HG03097 (cell line): ENCODE results near the gene CELF2.
A peak's percentile ranks its signal among the peaks of the same experiment; 100 is the strongest.

ENCODE experiments used
- ATAC-seq: cut with Tn5 transposase; IDR thresholded peaks from one replicate; pipeline ENCODE4 v1.9.1; 2021; ENCODE audit not compliant: unreplicated experiment, low FRiP score

Gene CELF2

DNA sequence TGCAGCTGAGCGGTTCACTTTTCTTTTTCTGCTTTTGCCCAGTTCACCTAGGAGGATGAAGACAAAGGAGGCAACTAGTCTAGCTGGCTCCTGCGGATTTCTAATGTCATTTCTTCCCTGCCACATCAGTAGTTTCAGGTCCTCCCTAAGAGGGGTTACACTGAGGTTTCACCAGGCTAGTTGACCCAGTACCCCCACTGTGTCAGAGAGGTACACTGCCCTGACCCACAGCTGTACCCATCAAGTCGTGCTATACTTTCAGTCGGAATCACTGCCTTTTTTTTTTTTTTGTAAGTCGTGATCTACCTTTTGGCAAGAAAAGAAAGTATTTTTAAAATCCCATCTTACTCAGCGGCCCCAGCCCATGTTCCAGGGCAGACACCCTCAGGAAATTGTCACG lies 243.5 kb downstream of the CELF2 start:
- no peak for ATAC-seq

DNA sequence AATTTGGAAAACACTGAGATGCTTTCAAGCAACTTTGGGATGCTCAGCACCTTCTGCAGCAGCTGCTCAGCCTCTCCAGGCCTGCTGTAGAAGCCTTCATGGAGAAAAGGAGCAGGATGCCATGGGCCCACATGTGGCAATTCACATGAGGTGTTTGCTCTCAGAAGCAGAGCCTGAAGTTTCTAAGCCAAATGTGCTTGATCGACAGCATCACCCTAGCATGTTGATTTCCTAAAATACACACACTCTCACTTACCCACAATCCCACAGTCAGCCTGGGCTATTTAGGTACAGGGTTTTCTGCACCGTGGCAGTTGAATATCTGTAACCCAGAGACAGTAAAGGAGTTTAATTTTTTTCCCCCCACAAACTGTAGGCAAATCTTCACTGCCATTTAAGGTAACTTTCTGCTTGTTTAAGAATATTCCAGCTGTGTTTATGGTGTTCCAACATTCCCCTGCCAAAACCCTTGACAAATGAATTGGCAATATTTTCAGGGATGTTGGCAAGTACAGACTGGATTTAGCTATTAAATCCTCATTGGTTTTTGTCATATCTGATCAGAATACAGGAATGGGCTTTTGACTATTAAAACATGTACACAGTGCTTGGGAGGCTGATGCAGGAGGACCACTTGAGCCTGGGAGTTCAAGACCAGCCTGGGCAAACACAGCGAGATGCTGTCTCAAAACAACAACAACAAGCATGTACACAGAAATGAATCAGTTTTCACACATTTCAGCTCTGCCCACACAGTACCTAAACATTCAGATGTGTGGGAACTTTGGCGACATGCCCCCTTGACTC lies 244.2 kb downstream of the CELF2 start:
- no peak for ATAC-seq

DNA sequence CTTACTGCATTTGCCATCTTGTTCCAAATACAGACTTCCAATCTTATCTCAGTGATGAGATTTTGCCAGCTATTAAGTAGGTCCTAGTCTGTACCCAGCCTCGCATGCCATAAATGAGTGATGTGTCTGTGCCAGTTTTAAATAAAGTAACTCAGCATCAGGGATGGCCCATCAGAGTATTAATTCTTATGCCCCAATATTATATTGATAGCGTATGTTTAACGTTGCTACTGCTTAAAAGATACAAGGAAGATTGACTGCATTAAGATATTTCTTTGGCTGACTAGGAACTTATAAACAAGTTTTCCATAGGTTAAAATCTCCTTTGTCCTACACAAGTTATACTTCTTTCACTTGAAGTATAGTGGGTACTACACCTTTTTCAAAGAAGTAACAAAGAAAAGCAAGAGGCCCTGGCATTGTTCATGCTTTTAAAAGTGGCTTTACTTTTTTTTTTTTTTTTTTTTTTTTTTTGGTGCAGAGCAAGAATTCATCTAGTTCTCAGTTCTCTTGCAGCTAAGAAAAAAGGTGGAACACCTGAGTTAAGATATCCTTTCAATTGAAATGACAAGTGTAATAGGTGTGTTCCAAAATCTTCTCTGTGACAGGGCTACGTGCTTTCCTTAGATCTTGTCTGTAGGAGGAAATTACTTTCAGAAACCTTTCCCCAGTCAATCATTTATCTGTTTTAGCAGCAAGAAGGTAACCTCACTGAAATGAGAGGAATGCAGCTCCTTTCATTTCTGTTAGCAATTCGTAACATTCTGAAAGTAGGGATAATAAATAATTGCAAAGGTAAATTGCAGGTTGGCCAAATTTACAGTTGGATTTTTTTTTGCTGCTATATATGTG lies 245.0 kb downstream of the CELF2 start:
- ATAC-seq: no peak

DNA sequence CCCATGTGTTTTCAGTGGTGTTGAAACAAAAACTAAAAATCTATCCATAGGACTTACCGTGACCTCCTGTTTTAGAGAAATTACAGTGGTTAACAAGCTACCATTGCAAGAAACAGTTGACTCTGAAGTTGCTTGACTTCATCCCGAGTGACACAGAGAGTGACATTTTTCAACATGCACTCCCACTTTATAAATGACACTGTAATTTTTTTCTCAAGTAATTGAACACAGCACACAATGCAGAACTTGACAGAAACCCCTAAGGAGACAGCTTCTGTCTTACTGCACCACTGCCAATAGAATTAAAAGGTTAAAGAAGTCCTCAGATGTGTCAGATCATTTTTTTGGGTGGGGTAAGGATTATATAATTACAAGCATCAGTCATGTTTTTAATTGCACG lies 246.1 kb downstream of the CELF2 start:
- ATAC-seq: no peak

DNA sequence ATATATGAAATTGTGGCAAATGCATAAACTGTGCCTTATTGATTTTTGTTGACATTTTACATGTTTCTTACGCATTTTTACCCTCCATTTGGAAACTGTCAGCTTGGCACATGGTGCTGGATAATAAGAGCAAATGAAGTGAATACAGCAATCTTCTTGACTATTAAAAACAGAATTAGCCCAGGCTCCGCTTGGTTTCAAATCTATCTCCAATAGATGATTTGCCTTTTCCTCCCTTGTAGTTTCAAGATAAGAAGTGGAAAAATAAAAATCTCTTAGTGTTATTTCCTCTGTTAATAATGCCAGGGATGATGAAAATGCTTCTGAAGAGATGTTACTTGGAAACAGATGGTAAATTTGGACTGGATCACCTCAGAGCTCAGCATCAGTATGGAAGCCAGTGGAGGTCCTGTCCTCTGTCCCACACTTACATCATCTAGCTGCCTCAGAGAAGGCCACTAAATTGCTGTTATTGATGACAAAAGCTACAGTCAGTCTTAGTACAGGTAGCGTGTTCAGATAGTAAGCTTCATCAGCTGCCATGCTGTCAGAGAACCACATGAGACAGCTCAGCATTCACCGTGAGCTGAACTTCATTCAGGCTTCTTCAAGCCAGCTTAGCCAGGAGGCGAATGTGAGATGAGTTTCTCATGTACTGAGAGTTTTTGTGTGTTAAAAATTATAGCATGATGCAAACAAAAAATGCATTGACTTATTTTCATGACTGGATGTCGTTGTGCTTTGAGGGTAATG lies 246.8 kb downstream of the CELF2 start:
- no peak for ATAC-seq

DNA sequence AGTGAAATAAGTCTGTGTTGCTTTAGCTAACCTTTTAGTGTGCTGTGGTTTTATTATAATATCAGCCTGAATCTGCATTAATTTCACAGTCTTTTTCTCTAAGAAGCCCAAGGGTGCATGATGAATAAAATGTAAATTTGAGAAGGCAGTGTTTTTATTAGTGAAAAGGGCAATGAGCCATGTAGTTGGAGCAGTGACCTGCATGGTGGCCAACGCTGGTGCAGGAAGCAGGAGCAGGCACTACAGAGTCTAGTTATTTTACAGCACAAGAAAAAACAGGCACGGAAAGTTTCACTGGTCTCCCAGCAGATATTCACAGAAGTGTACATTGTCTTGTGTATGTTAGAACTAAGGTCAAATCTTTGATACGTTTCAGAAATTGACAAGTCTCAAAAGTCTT lies 247.8 kb downstream of the CELF2 start:
- no peak for ATAC-seq

DNA sequence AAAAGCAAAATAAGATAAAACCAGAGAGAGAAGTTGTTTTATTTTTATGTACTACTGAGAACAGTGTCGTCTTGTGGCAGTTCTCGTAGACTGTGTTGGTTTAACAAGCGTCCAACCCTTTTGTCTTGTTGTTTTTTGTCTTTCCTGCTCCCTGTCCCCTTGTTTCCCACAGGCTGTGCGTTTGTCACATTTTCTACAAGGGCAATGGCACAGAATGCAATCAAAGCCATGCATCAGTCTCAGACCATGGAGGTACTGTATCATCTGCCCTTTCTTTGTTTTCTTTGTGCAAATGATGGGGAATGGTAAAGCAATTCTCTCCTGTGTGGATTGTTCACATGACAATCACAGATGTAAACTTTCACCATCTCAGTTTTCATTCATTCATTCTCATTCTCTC lies 248.8 kb downstream of the CELF2 start:
- ATAC-seq: no peak

DNA sequence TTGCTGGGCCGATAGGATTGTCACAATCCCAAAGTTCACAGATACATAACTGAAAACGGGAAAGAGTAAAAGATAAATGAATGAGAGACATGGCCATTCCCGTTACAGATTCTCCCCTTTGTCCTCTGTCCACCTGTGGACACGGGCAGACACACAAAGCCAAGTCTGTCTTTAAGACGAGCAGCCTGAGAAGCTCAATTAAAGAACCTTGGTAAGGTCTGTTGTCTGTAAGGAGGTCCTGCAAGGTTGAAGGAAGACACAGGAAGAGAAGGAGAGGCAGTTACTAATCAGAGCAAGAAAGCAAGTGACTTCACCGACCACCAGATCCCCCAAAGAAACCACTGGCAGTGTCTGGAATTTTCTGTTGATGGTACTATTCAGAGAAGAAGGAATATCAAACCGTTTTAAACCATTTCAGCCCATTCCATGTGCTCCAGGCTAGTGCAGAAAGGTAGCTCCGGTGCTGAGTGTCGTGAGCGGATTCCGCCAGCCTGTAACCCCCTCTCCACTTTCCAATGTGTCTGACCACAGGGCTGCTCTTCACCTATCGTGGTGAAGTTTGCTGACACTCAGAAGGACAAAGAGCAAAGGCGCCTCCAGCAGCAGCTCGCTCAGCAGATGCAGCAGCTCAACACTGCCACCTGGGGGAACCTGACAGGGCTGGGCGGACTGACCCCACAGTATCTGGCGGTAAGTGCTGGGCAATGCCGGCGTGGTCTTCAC lies 252.6 kb downstream of the CELF2 start:
- ATAC-seq: no peak

DNA sequence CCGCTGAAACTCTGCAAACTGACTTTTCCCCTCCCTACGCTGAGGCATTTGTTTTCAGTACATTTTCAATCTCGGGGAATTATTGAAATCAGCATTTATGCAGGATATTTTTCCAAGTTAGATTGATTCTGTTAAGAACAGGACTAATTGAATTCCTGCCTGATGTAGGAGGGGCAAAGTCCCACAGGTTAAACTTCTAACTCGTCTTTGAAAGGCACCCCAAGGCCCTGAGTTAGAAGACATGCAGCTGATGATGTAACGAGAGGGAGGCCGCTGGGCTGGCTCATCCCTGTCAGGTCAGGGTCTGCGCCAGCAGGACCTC lies 253.1 kb downstream of the CELF2 start:
- ATAC-seq: no peak

DNA sequence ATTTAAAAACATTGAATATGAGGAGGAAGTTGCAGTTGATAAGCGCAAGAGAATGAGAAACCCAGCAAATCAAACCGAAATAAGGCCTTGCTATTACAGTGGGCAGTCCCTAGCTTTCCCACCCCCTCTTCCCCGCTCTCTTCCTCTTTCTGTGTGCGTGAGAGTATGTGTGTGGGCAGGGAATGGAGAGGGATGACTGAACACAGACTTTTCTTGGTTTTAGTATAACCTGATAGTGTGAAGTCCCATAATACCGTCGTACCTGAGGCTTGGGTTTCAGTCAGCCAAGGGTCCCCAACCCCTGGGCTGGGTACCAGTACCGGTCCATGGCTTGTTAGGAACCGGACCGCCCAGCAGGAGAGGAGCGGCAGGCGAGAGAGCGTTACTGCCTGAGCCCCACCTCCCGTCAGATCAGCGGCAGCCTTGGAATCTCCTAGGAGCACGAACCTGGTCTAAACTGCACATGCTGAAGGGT lies 255.3 kb downstream of the CELF2 start:
- ATAC-seq: peak; percentile 61

DNA sequence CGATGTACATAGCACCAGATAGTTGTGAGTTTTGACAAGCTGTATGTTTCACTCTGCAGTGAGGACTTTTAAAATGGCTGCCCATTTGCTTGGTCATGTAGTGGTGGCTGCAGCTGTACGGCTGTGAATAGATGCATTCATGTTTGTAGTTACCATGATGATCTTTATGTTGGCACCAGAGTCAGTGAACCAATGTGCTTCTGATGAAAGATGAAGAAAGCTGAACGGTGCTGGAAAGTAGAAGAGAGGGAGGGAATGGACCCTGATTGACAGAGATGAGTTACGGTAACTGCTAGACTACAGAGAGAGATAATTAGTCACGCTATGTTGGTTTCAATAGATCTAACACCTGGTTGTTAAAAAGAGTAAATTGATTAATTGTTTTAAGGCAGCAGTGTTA lies 256.8 kb downstream of the CELF2 start:
- ATAC-seq: no peak

DNA sequence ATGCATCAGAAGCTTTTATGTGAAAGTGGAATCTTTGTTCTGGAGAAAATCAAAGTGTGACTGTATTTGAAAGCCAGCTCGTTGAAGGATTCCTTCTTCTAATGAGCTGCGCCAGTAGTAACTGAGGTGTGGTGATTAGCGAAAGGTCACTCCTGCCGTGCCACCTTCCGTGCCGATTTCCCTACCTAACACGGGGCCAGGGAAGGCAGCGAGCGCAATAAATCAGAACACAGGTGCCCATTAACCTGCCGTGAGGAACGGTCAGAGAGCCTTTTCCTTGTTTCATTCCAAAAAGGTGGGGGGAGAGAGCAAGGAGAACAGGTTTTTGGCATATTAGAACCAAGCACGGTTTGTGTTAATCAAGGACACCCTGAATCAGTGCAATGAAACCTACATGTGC lies 258.0 kb downstream of the CELF2 start:
- no peak for ATAC-seq

DNA sequence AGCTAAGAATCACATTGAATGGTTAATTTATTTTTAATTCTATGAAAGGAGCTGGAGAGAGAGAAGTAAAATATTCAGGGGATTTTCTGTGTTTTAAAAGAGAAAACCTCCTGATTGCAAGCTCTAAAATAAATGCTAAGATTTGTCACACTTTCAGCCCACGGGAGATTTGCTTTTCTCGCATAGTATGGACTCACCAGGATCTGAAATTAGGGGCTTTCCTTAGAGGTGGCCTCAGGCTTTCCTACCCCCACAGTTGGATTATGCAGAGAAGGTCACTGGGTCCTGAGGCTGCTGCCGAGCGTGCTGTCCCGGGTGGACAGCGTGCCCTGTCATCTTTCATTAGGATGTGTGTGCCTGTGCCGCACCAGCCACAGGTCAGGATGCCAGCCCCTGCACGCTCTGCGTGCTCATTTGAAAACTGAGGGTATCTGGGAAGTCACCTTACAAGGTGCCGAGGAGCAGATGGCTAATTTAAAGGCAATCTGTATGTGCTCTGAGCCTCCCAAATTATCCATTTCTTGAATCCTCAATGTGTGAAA lies 258.8 kb downstream of the CELF2 start:
- no peak for ATAC-seq

DNA sequence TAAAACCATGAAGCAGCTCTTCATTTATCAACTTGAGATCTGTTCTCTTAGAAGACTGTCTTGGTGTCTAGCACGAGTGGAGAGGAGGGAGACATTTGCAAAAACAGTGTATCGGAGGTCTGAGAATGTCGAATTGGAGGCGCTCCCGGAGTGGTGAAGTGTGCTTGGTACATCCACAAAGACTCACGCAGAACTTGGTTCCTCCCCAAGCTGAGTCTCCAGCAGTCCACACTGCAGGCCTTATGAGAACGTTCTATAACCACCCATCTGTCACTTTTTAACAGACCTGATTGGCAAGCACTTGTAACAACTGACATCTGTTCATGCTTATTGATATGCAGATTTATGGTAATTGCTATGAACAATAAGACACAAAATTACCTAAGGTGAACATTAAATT lies 261.6 kb downstream of the CELF2 start:
- ATAC-seq: no peak

DNA sequence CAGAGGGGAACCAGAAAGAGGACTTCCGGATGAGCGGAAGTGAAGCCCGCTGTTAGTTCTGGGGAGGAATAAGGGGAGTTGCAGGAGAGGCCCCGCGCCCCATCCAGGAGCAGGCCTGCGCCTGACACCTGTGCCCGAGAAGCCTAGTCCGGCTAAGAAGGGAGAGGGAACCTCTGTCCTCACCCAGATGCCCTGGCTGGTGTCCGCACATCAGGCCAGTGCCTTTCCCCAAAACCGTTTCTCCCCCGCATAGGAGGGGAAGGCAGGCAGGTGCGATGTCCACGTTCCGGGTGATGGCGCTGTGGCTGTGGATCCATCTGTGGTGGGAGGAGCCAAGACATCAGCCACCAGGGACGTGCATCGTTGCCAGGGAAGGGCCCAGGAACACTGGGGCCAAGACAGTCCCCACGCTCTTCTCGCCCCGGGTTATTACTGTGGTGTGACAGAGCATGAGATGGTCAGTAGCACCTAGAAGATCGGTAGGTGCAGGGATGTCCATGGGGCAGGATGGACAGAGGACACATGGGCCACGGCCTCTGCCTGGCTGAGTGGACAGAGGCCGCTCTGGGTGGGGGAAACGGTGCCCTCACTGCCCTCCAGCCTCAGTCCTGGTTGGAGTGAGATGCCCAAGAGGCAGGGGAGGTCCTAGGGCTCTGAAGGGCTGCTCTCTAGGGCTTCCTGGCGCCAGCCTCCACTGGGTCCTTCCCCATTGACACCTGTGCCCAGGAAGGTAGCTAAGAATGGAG lies 262.7 kb downstream of the CELF2 start:
- no peak for ATAC-seq

DNA sequence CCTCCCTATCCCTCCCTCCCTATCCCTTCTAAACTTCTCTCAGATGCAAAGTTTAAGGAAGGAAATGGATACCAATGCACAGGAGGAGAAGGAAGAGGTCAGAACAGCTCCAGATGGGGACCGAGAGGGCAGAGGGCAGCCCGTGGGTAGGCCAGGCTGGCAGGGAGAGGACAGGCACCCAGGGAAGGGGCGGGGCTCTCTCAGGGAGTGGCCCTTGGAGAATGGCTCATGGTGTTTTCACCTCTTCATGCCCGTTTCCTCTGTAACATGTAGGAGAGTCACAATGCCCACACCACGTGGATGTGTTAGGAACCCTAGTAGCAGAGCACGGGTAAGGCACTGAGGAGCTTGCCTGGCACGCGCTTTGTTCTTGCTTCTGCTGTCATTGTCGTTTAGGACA lies 264.5 kb downstream of the CELF2 start:
- ATAC-seq: no peak

DNA sequence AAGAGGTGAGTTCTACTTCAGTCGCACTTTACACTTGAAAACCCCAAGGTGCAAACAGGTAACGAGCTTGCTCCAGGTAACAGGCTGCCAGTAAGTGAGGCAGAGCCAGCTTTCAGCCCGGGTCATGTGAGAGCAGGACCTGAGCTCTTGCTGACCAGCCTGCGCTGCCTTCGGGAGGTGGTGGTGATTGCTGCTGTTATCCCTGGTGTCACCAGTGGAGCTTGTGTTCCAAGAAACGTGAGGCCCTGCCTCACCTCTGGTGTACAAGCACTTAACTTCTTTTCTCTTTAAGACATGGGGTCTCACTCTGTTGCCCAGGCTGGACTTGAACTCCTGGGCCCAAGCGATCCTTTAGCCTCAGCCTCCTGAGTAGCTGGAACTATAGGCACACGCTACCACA lies 265.0 kb downstream of the CELF2 start:
- ATAC-seq: no peak

DNA sequence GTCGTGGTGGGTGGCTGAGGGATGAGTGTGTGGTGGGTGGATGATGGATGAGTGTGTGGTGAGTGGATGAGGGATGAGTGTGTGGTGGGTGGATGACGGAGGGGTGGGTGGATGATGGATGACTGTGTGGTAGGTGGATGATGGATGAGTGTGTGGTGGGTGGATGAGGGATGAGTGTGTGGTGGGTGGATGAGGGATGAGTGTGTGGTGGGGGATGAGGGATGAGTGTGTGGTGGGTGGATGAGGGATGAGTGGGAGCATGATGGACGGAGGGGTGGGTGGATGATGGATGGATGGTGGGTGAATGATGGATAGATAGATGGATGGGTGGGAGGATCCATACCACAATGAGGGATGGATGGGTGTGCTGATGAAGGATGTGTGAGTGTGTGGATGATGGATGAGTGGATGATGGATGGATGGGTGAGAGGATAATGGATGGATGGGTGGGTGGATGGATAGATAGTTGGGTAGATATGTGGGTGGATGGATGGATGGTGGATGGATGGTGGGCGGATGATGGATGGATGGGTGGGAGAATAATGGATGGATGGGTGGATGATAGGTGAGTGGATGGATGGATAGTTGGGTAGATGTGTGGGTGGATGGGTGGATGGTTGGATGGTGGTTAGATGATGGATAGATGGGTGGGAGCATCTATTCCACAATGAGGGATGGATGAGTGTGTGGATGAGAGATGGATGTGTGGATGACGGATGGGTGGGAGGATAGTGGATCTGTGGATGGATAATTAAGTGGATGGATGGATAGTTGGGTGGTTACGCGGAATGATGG lies 266.8 kb downstream of the CELF2 start:
- ATAC-seq: no peak

DNA sequence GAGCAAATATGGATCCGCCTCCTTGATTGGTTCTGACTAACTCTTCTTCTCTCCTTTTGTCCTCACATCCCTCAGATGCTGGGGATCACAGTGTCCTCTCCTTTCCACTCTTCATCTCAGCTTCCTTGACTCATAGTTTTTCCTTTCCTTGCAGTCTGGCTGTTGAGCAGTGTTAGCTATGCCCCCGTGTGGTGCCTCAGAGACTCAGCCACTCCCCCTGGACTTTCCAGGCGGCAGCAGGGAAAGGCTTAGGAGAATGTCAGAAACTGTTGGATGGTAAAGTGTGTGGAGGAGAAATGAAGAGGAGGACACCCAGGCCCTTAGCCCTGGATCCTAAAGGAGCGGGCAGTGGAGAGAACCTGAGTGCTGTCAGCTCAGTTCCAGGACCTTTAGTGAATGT lies 267.5 kb downstream of the CELF2 start:
- no peak for ATAC-seq
